H7 (cell line): ENCODE measurements around the gene ZEB1. TPM values are rescaled to one million over a fixed set of nuclear protein-coding genes. Genes with fewer than 3 reads are reported as not detected.

Experiments
- DNase-seq: peaks from one replicate; pipeline ENCODE4 v3.0.0; 2012
- H3K27me3 ChIP-seq: 2 replicates; pipeline ENCODE4 v1.6.0; 2011; ENCODE audit warnings: mild to moderate bottlenecking, low read length; ENCODE audit not compliant: control insufficient read depth, insufficient read depth
- H3K36me3 ChIP-seq: replicated peaks from 2 replicates; pipeline ENCODE4 v1.5.1; 2011; ENCODE audit warnings: low read length; ENCODE audit not compliant: control insufficient read depth, insufficient read depth
- H3K4me3 ChIP-seq: 2 replicates; pipeline ENCODE4 v1.5.1; 2011; ENCODE audit warnings: low read depth, mild to moderate bottlenecking, control low read depth, low read length, moderate library complexity; ENCODE audit not compliant: insufficient read depth
- total RNA-seq: library from RNA; depleted of rRNA; stranded (reverse); fragments of >200 nt; shearing (Covaris generic); gene quantifications from 2 replicates; pipeline ENCODE4 v1.2.3, GENCODE V29; 2014

Gene ZEB1
- total RNA-seq, 1 experiment from 2014 or later, result 6.8 TPM

- no peaks in the 10 kb centered on the region for H3K36me3 ChIP-seq
- H3K27me3 ChIP-seq, result no peaks in the 10 kb centered on the region
- H3K4me3 ChIP-seq, result no peak overlapping the region
- no peak for DNase-seq
Observed at GRCh38 chr10:31368724-31369123, 49.7 kb downstream of the ZEB1 start.

- H3K27me3 ChIP-seq, result no peaks in the 10 kb centered on the region
- no peak for DNase-seq
- no peaks in the 10 kb centered on the region for H3K36me3 ChIP-seq
- H3K4me3 ChIP-seq, result no peak overlapping the region
Observed at GRCh38 chr10:31372439-31372838, 53.4 kb downstream of the ZEB1 start.

GRCh38 chr10:31374146-31374696 is 55.2 kb downstream of the ZEB1 start:
- no peak for DNase-seq
- H3K27me3 ChIP-seq, result no peaks in the 10 kb centered on the region
- H3K36me3 ChIP-seq, result no peaks in the 10 kb centered on the region
- no peak overlapping the region for H3K4me3 ChIP-seq

- Histone ChIP-seq H3K4me3 (no peak overlapping the region), H3K36me3 (no peaks in the 10 kb centered on the region), H3K27me3 (no peaks in the 10 kb centered on the region)
- no peak for DNase-seq
Observed at GRCh38 chr10:31381171-31381570, 62.2 kb downstream of the ZEB1 start.

- no peak for DNase-seq
- H3K27me3 ChIP-seq, result no peaks in the 10 kb centered on the region
- no peak overlapping the region for H3K4me3 ChIP-seq
- H3K36me3 ChIP-seq, result no peaks in the 10 kb centered on the region
Observed at GRCh38 chr10:31381766-31382316, 62.8 kb downstream of the ZEB1 start.

GRCh38 chr10:31383810-31384588 is 65.0 kb downstream of the ZEB1 start:
- no peaks in the 10 kb centered on the region for H3K27me3 ChIP-seq
- no peaks in the 10 kb centered on the region for H3K36me3 ChIP-seq
- no peak overlapping the region for H3K4me3 ChIP-seq
- no peak for DNase-seq

GRCh38 chr10:31384589-31384949 is 65.6 kb downstream of the ZEB1 start:
- no peaks in the 10 kb centered on the region for H3K27me3 ChIP-seq
- no peak for DNase-seq
- H3K4me3 ChIP-seq, result no peak overlapping the region
- no peaks in the 10 kb centered on the region for H3K36me3 ChIP-seq

- no peak overlapping the region for H3K4me3 ChIP-seq
- H3K36me3 ChIP-seq, result no peaks in the 10 kb centered on the region
- no peak for DNase-seq
- no peaks in the 10 kb centered on the region for H3K27me3 ChIP-seq
Observed at GRCh38 chr10:31390804-31391203, 71.8 kb downstream of the ZEB1 start.

- Histone ChIP-seq H3K27me3 (no peaks in the 10 kb centered on the region), H3K36me3 (no peaks in the 10 kb centered on the region), H3K4me3 (no peak overlapping the region)
- DNase-seq, result no peak
Observed at GRCh38 chr10:31393844-31394243, 74.8 kb downstream of the ZEB1 start.

GRCh38 chr10:31395695-31396094 is 76.7 kb downstream of the ZEB1 start:
- Histone ChIP-seq H3K27me3 (no peaks in the 10 kb centered on the region), H3K36me3 (no peaks in the 10 kb centered on the region), H3K4me3 (no peak overlapping the region)
- DNase-seq, result no peak

- Histone ChIP-seq H3K4me3 (no peak overlapping the region), H3K36me3 (no peaks in the 10 kb centered on the region)
- no peak for DNase-seq
Observed at GRCh38 chr10:31396376-31396775, 77.4 kb downstream of the ZEB1 start.

GRCh38 chr10:31397852-31398251 is 78.8 kb downstream of the ZEB1 start:
- DNase-seq, result no peak
- Histone ChIP-seq H3K27me3 (no peaks in the 10 kb centered on the region), H3K4me3 (no peak overlapping the region), H3K36me3 (no peaks in the 10 kb centered on the region)

More at GRCh38 chr10:31396376-31396775, 77.4 kb downstream of the ZEB1 start:
- H3K27me3 ChIP-seq, result no peaks in the 10 kb centered on the region

- H3K36me3 ChIP-seq, result no peaks in the 10 kb centered on the region
- no peak for DNase-seq
- H3K4me3 ChIP-seq, result no peak overlapping the region
- no peaks in the 10 kb centered on the region for H3K27me3 ChIP-seq
Observed at GRCh38 chr10:31399171-31399570, 80.2 kb downstream of the ZEB1 start.

GRCh38 chr10:31399631-31400030 is 80.6 kb downstream of the ZEB1 start:
- no peak for DNase-seq
- no peaks in the 10 kb centered on the region for H3K27me3 ChIP-seq
- H3K4me3 ChIP-seq, result no peak overlapping the region
- no peaks in the 10 kb centered on the region for H3K36me3 ChIP-seq

- no peak for DNase-seq
- H3K4me3 ChIP-seq, result no peak overlapping the region
- no peaks in the 10 kb centered on the region for H3K36me3 ChIP-seq
- no peaks in the 10 kb centered on the region for H3K27me3 ChIP-seq
Observed at GRCh38 chr10:31401287-31401686, 82.3 kb downstream of the ZEB1 start.
